NCI-H128 (cell line): ENCODE measurements around the gene OSTN.
"Not testable (repeated sequence)": the region's sequence is repeated elsewhere in the genome, so short reads cannot be mapped to it uniquely, and the experiment has no call there.

Experiments
- DNase-seq: peaks from one replicate; lab custom pipeline; 2025; ENCODE audit not compliant: unreplicated experiment; lab: John Stamatoyannopoulos, UW

The OSTN gene

DNA sequence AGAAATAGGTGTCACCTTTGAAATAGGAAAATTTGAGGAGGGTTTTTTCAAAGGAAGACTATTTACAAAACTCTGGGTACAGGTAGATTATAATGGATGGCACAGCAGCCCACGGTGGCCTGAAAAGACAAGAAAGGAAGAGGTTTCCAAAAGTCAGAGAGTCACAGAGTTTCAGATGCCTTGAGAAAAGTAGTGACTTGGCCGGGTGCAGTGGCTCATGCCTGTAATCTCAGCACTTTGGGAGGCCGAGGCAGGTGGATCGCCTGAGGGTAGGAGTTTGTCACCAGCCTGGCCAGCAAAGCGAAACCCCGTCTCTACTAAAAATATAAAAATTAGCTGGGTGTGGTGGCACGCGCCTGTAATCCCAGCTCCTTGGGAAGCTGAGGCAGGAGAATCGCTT, 35.2 kb downstream of the OSTN start:
- DNase-seq: no peak

DNA sequence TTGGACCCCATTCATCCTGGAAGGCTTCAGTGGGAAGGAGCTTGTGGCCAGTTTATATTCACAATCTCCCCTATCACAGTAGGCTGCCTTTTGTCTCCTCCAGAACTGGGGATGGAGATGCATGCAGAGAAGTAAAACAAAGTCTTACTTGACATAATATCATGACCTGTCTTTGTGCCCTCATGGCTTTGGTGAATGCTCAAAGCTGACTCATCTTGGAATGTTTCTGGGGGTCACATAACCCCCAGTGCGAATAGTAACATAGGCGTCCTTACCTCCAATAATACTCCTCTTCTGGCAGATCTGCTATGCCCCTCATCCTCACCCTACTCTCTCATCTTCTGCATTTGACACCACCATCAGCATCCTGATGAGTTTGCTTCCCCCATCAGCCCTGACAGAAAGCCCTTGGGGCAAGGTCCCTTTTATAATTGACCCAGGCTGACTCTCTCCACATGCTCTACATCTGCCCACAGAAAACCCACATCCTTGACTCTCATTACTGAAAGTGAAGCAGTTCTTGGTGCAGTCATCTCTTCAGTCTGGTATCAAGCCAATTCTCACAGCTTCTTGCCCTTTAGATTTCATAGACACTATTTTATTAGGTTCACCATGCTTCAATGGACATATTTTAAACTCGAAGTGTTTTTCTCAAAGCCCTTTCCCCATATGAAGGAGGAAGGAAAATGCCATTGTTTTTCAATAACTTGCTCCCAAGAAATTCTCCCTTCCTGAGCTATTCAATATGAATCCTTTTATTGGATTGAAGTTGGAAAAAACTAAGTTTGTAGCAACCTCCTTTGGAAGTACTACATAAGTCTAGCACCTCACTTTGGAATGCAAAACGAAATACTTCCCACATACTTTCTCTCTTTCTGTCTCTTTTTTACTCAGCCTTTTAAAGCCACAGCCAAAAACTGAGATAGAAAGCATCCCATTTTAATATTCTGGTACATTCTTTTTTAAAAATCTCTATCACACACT, 36.6 kb downstream of the OSTN start:
- no peak for DNase-seq

DNA sequence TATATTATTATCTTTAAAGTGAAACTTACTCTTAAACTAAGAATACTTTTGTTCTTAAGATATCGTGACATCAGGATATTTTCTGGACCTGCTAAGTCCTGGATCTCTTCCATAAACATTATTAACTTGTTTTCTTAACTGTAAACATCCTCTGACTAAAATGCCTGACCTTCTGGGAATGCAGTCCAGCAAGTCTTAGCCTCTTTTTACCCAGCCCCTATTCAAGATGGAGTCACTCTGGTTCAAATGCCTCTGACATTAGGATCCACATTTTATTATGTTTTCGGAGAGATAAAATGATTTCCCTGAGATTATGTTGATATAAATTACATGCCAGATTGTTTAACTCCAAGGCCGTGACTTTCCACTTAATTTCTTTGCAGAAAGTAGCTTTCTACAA, 37.6 kb downstream of the OSTN start:
- no peak for DNase-seq

DNA sequence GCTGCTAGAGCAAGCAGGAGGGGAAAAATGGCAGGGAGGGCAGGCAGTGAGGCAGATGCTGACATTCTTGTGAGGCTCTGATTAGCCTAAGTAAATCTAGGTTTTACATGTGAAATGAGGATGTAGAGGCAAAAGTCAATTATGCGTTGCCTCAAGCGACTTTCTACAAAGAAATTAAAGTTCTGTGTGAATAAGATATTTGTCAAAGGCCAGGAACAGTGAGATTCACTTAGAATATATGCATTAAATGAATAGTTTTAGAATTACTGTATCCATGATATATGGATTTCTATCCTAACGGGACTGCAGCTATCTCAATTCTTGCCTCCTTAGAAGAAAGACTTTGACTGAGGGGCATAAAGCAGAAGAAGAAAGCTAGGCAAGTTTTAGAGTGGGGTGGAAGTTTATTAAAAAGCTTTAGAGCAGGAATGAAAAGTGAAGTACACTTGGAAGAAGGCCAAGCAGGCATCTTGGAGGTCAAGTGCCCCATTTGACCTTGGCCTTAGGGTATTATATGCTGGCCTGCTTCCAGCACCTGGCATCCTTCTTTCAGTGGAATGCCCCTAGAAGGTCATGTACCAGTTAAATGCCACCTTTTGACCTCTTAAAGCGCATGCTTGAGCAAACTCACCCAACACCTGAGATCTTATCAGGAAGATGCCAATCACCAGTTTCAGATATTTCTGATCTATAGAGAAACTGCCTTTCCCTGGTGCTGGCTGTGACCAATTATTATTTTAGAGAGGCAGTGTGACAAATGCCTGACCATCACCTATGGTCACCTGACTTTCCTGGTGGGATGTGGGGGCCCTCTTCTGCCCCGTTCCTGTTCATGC, 38.2 kb downstream of the OSTN start:
- no peak for DNase-seq

DNA sequence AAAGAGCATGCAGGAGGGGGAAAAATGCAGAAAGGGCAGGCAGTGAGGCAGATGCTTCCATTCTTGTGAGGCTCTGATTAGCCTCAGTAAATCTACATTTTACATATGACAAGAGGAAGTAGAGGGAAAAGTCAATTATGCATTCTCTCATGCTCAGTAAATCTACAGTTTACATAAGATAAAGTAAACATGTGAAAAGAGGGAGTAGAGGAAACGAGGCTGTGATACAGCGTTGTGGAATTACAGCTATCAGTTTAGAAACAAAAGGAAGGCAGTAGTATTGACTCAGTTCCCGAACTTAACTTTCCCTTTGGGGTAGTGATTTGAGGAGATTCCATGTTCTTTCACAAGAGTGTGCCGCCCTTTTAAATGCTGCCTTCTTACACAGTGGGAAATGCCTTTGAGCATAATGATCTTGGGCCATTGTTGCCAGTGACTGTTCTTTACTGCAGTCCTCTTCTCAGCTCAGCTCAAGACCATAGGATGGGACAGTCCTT, 39.3 kb downstream of the OSTN start:
- DNase-seq: no peak

DNA sequence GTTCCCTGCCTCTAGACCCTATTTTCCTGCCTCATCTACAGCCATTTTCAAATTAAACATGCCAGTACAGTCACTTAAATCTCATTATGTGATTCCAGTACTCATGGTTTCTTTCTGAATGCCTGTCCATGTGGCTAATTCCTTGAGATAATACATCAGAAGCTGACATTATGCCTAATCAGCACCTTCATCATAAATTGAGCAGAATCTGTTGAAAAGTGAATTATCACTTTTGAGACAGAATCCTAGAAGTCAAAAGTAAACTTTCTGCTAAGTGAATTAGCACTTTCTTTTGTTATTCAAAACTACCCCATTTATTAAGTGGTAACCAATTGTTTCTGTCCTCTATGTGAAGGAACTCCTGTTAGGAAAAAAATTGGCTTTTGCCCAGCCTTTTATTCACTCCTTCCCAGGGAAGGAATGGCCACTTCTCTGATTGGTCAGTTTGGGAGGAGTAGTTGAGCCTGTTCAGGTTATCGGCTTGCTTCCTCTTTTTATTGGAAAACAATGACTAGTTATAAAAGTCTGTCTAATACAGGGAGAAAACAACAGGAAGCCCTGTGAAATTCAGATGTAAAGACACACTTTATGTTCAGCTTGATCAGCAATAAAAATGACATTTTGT, 40.5 kb downstream of the OSTN start:
- DNase-seq: no peak

DNA sequence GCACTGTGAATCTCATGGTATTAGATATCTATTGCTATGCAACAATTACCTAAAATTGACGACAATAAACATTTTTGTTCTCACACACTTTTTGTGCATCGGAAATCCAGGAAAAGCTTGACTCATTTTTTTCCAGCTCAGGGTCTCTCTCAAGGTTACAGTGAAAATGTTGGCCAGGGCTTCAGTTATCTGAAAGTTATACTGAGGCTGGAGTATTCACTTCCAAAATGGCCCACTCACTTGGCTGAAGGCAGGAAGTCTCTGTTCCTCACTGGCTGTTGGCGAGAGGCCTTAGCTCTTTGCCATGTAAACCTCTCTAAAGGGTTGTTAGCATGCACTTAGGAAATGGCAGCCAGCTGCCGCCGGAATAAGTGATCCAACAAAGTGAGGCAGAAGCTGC, 41.4 kb downstream of the OSTN start:
- DNase-seq: no peak

DNA sequence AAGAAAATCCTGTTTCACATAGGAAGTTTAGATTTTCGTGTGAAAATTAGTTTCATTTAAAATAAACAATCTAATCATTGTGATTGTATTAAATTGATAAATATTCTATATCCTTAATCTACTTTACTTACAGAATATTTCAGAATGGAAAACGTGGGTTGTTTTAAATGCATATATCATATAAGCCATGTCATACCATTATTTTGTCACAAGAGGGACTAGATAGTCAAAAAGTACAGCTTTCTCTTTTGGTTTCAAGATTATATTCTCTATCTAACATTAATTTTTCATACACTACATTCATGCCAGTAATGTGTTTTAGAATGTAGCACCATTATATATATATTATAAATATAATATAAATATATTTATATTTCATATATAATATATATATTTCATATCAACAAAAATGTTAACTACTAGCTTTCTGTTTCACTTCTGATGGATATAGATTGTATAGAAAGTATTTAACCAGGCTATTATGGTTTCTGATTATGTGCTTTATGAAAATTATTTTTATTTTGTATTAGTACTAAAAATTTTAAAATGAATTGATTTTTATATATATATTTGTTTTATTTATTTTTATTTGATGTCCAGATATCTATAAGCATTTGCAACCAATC, 45.3 kb downstream of the OSTN start:
- no peak for DNase-seq

DNA sequence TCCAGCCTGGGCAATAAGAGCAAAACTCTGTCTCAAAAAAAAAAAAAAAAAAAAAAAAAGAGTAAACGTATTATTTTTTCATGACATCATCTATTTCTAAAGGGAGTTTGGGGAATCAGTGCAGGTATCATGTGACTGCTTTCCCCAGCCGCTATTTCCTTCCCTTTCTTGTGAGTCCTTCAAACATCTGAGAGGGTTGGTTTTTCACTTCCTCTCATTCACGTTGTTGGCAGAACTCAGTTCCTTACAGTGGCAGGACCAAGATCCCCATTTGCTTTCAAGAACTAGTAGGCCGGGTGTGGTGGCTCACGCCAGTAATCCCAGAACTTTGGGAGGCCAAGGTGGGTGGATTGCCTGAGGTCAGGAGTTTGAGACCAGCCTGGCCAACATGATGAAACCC, 47.0 kb downstream of the OSTN start:
- DNase-seq: not testable (repeated sequence)

DNA sequence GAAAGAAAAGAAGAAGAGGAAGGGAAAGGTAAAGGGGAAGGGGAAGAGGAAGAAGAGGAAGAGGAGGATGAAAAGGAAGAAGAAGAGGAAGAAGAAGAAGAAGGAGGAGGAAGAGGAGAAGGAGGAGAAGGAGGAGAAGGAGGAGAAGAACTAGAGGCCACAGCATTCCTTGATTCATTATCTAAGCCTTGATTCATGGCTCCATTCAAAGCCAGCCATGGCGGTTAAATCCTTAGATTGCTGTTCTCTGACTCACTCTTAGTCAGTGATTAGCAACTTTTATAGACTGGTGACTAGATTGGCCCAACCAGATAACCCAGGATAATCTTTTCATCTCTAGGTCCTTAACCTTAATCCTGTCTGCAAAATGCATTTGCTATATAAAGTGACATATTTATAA, 47.6 kb downstream of the OSTN start:
- no peak for DNase-seq

DNA sequence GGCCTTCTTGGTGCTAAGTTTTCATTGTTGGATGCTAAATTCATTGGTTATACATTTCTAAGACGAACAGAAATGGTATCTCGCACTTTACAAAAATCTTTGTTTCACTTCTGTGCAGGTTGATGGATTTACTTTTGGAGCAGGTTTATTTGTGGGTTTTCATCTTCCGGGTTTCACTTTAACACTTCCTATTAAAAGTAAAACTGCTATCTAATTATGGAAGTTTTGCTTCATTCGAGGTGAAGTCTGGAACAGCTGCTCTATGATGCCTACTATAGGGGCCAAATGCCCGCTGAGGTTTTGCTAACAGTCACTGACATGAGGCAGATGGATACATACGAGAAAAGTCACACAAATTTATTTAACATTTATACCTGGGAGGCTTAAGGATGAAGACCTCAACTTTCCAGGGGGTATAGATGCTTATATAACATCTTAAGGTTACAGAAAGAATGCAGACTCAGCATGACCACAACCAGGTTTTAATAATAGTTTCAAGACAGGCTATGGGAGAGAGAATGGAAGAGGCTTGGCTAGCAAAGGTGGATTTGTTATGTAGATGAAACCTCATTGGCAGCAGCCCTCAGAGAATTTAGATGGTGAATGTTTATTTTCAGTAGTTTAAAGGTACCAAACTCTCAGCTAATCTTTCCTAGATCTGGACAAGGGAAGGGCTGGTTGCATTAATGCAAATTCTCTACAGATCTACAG, 54.2 kb downstream of the OSTN start:
- no peak for DNase-seq

DNA sequence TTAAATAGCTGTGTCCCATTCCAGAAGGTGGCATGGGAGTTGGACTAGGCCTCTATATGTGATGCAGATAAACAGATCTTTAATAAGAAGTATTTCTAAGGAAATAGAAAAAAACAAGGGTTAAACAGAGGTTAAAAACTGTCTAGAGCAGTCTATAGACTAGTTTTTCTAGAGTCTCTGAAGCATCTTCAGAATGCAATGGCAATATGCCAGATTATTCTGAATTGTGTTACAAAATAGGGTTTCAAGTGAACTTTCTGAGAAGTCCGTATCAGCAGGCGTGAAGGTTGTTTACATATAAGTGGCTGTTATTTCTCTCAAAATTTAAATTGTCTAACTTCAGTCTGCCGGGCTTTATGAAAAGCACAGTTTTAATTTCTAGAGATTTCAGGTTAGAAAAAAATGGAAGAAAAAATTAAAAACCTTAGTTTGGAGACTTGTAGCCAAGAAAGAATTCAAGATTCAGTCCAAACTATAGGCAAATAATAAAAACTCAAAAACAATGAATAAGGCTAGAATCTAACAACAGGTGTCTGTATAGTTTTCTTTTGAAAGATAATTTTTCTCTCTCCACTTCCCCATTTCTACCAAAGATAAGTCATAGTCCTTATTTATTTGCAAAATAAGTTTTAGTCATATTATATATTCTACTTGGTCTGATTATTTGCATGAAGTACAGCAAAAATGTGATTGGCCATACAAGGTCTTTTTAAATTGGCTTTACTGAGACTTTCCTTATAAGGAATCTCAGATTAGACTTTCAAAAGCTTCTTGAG, 55.2 kb downstream of the OSTN start:
- DNase-seq: no peak

DNA sequence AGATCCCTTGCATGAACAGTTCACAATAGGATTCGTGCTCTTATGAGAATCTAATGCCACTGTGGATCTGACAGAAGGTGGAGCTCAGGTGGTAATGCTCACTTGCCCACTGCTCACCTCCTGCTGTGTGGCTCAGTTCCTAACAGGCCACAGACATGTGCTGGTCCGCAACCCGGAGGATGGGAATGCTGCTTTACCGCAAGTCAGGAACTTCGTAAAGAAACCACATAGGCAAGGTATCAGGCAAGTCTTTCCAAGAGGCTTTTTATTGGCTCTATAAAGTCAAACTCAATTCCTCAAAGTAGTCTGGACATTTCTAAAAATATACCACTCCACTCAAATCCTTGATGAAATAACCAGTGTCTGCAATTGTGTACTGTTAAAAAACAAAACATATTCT, 56.1 kb downstream of the OSTN start:
- DNase-seq: no peak

DNA sequence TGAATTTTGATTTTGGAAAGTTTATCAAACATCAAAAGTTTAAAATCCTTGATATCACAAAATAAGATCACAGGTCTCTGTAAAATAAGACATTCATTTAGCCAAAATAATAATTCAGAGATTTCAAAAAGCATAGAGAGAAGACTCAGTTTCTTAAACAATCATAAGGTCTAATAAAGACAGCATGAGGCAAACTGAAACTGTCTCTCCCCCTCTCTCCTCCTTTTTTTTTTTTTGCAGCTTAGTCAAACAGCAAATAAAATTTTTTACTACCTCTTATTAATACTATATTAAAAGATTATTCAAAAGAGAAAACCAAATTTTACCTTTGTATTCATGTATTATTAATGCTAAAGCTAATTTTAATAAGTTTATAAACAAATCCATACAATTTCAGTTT, 57.4 kb downstream of the OSTN start:
- DNase-seq: no peak

DNA sequence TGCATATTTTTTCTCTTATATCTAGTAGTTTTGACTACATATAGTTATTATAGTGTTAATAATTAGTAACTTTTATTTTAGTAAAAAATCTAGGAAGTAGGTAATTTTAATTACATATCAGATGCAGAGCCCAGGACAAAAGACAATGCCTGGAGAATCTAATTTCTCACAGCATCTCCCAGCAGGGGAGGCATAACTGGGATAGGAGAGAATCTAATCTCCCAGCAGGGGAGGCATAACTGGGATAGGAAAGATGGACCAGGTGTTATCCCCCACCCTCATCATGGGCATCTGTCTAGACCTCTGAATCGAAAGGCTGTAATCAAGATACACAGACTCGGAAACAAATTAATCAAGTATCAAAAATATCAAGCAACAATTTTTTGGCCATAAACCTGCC, 58.2 kb downstream of the OSTN start:
- DNase-seq: no peak

DNA sequence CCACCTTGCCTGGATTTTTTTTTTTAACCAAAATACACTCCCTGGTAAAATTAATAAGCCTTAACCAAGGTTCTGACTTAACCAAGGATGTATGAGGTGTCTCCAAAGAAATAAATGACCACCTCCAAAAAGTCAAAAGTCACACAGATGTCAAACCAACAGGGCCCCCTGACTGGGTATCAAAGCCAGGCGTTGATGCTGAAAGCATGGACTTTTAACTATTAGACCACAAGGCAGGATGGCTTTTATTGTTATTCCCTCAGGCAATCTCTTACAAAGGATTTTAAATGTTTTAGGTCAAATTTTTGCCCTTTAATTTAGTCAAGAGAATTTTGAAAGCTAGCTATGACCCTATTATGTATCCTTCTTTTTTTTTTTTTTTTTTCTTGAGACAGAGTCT, 60.4 kb downstream of the OSTN start:
- DNase-seq: no peak

DNA sequence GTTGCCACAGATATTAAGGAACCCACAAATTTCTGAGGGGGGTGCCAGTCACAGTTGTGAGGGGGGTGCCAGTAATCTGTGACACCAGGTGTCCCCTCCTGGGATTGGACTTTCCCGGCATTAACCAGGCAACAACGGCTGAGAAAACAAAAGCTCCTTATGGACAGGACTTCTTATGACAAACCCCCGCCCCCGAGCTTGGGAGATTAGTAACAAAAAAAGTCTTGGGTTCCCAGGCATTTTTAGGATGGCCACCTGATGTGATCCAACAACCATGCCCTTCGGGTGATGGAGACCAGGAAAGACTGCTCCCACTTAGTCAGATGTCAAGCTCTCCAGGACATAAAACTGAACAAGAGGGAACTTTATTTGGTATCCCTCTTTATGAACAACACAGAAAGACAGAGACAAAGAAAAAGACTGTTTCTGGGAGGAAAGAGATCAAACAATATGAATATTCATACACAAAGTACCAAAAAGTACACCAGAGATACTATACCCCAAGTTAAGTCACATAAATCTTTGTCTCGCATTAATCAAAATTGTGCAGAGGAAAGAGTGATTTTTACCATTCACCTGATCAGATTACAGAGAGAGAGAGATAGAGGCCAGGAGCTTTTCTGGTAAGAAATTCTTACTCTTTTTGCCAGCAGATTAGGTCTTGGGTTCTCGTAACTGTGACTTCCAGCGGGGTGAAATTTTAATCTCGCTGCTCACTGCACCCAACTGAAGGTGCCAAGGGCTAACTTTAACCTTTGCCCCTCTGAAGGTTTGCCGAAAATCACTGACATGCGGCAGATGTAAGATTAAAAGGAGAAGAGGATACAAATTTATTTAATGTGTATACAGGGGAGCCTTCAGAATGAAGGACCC, 61.6 kb downstream of the OSTN start:
- DNase-seq: no peak

DNA sequence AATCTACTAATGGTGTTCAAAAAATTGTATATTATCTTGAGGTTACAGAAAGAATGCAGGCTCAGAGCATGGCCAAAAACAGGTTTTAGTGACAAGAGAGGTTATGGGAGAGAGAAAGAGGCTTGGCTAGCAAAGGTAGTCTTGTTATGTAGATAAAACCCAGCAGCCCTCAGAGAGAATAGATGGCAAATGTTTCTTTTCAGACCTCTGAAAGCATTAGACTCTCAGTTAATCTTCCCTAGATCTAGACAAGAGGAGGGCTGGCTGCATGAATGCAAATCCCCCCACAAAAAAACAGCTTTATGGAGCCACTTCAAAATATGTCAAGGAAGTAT, 62.2 kb downstream of the OSTN start:
- no peak for DNase-seq

DNA sequence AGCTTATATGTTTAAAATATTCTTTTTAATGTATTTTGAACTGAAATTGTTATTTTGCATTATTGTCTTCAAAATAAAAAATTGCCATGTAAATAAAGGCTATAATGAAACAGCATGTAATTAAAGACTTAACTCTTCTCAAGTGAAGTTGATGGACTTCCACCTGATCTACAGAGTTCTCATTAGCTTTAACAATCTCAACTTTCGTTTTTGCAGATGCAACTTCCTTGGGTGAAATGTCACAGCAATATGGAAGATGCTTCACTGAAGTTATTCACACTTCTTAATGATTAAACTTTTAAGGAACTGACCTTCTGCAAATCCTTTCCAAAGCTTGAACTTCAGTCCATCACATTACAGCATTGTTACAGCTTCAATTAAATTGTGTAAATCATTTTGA, 63.6 kb downstream of the OSTN start:
- DNase-seq: no peak
